Vagina (tissue), 2 donors: Measurements from ENCODE around the gene XPNPEP1. TPM values are rescaled to one million over a fixed set of nuclear protein-coding genes. Genes with fewer than 3 reads are reported as not detected.
A peak's percentile ranks its signal among the peaks of the same experiment; 100 is the strongest.

Experiments used
- DNase-seq, 2 donors: peaks; one replicate each; pipeline ENCODE4 v3.0.0-alpha.2; 2017; ENCODE audit errors: extremely low spot score in 2 of 2
- H3K27ac ChIP-seq: fragments of 200-600 bp; sonication (generic); one replicate; pipeline ENCODE4 v1.5.1; 2019
- H3K27me3 ChIP-seq: fragments of 200-600 bp; sonication (generic); one replicate; pipeline ENCODE4 v1.5.1; 2019
- H3K36me3 ChIP-seq, 2 donors: fragments of 200-600 bp; sonication (generic); one replicate each; pipeline ENCODE4 v1.5.1; 2017 to 2019
- H3K4me1 ChIP-seq: fragments of 200-600 bp; sonication (generic); one replicate; pipeline ENCODE4 v1.5.1; 2019
- H3K4me3 ChIP-seq, 2 donors: fragments of 200-600 bp; sonication (generic); 1 replicate in 1 of 2; 2 replicates in 1 of 2; pipeline ENCODE4 v1.5.1; 2016 to 2019
- H3K9me3 ChIP-seq: fragments of 200-600 bp; sonication (generic); one replicate; pipeline ENCODE4 v1.5.1; 2019
- POLR2A ChIP-seq, 2 donors: fragments of 450-650 bp; IDR thresholded peaks; one replicate each; pipeline ENCODE4 v1.6.1; 2017; ENCODE audit warnings: antibody characterized with exemption in 2 of 2, mild to moderate bottlenecking in 2 of 2, moderate library complexity in 2 of 2
- POLR2AphosphoS5 ChIP-seq, 2 donors: sonication (generic); formaldehyde crosslinking; IDR thresholded peaks; one replicate each; pipeline ENCODE4 v1.9.0; 2017; ENCODE audit warnings: antibody characterized with exemption in 2 of 2, mild to moderate bottlenecking in 2 of 2, low read depth in 1 of 2; ENCODE audit not compliant: insufficient read depth in 1 of 2
- intact Hi-C: fragments of 100-400 bp; cut with DNase I; formaldehyde crosslinking; loops from one replicate; pipeline ENCODE4 v1.15.1; 2023
- total RNA-seq: library from RNA; depleted of rRNA; stranded (reverse); fragments of >200 nt; gene quantifications from one replicate; pipeline ENCODE4 v1.2.3, GENCODE V29; 2016
- TF ChIP-seq, protein P1 (sequence below), 3 experiments: fragments of 450-650 bp in 2 of 3; fragments of 200-600 bp in 1 of 3; sonication (generic) in 1 of 3; IDR thresholded peaks; one replicate each; pipeline ENCODE4 v1.5.1; 2017 to 2019; ENCODE audit warnings: antibody characterized with exemption in 3 of 3, mild to moderate bottlenecking in 2 of 3, moderate library complexity in 2 of 3

The XPNPEP1 gene
- total RNA-seq, 1 donor from 2014 or later, result 90.4 TPM

DNA sequence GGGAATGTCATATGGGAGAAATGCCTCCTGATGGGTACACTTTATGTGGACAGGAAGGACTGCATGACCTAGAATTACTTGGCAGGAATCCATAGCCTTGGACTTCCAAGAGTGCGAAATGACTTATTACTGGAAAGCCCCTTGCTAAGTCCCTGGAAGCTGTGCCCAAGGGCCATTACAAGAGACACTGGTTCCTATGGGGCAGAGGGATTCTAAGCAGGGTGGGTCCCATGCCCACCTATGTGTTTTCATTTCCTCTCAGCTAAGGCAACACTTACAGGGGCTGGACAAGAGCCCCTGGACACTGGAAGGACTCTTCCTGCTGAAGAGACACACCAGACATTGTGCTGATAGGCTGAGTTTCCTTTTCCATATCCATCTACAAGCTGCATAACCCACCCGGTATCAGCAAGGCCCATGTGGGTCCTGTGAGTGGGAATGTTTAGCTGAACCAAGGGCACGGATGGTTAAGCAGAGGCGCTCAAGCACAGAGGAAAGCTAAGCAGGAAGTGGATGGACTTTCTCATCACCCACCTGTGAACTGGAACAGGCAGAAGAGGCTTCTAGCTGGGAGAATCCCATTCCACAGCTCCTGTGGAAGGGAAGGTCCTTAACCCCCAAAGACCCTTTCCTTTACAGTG is 56.2 kb downstream of the XPNPEP1 start:
- Histone ChIP-seq H3K27ac (no peak overlapping the region), H3K27me3 (no peaks in the 10 kb centered on the region), H3K36me3 (peaks cover 0 to 93% of the 10 kb centered on the region in 2 donors), H3K4me3 (no peak overlapping the region), H3K4me1 (no peaks in the 10 kb centered on the region), H3K9me3 (no peaks in the 10 kb centered on the region)
- TF ChIP-seq POLR2A (IDR thresholded peaks at IDR 0.05) (no peak), POLR2AphosphoS5 (IDR thresholded peaks at IDR 0.05; ENCODE audit: insufficient read depth in 1 of 2, low read depth in 1 of 2) (no peak)
- TF ChIP-seq, protein P1, sequence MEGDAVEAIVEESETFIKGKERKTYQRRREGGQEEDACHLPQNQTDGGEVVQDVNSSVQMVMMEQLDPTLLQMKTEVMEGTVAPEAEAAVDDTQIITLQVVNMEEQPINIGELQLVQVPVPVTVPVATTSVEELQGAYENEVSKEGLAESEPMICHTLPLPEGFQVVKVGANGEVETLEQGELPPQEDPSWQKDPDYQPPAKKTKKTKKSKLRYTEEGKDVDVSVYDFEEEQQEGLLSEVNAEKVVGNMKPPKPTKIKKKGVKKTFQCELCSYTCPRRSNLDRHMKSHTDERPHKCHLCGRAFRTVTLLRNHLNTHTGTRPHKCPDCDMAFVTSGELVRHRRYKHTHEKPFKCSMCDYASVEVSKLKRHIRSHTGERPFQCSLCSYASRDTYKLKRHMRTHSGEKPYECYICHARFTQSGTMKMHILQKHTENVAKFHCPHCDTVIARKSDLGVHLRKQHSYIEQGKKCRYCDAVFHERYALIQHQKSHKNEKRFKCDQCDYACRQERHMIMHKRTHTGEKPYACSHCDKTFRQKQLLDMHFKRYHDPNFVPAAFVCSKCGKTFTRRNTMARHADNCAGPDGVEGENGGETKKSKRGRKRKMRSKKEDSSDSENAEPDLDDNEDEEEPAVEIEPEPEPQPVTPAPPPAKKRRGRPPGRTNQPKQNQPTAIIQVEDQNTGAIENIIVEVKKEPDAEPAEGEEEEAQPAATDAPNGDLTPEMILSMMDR (IDR thresholded peaks at IDR 0.05), result no peak
- peak; percentile 49 to 81 for DNase-seq
- intact Hi-C loops, result no loop called here

DNA sequence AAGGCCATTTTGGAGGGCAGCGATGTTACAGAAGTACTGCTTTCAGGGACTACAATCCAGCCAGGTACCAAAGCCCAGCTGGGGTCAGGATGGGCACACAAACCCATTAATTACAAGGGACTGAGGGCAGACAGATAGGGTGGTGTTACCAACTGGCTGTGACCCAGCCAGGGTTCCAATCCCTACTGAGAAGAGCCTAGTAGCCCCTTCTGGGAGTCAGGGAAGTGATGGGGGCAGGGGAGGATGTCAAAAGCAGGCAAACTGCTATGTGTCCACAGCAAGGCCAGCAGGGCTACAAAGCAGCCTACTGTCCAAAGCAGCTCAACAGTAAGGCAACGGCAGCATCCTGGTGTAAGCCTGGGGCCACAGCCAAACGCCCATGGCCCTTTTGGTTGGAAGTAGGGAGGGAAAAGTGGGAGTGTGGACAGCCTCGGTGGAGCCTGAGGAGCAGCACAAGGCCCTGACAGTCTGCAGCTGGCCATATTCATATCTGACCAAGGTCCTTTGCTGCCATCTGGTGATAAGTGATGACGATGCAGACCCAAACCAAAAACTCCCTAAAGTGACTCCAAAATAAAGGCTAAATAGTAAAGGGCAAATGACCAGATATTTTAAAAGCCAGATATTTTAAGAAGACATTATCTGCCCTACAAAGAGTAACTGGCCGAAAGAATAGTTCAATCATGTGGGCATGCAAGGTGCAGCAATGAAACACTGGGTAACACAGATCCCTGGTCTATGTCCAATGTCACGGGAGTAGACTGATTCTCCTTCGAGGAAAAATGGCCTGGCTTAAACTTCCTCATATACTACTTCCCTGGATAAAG is 56.9 kb downstream of the XPNPEP1 start:
- Histone ChIP-seq H3K4me1 (no peaks in the 10 kb centered on the region), H3K27me3 (no peaks in the 10 kb centered on the region), H3K36me3 (peaks cover 0 to 88% of the 10 kb centered on the region in 2 donors), H3K9me3 (no peaks in the 10 kb centered on the region), H3K4me3 (no peak overlapping the region), H3K27ac (no peak overlapping the region)
- TF ChIP-seq, protein P1 (IDR thresholded peaks at IDR 0.05), result no peak
- TF ChIP-seq POLR2AphosphoS5 (IDR thresholded peaks at IDR 0.05; ENCODE audit: insufficient read depth in 1 of 2, low read depth in 1 of 2) (no peak), POLR2A (IDR thresholded peaks at IDR 0.05) (no peak)
- intact Hi-C loops, result no loop called here
- peak; percentile 49 to 82 for DNase-seq

DNA sequence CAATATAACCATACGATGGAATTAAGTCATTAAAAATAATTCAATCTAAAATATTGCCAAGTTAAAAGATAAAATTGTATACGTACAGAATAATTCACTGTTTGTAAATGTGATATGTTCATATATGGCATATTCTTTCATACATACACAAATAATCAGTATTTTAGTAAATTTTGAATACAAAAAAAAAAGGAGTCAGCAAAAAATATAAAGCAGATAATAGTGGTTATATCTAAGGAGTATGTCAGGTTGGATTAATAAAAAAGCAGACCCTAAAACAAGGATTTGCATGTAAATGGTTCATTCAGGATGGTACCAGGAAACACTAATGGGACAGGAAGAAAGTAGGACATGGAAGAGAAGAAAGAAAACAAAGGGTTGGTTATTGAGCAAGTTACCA is 59.5 kb downstream of the XPNPEP1 start:
- H3K27me3 ChIP-seq, result no peaks in the 10 kb centered on the region
- no peak for TF ChIP-seq POLR2A (IDR thresholded peaks at IDR 0.05)
- no peak for TF ChIP-seq POLR2AphosphoS5 (IDR thresholded peaks at IDR 0.05; ENCODE audit: insufficient read depth in 1 of 2, low read depth in 1 of 2)
- TF ChIP-seq, protein P1 (IDR thresholded peaks at IDR 0.05), result no peak
- H3K9me3 ChIP-seq, result no peaks in the 10 kb centered on the region
- no peak for DNase-seq
- no peak overlapping the region for H3K4me3 ChIP-seq
- intact Hi-C loops, result no loop called here
- no peak overlapping the region for H3K27ac ChIP-seq
- H3K4me1 ChIP-seq, result no peaks in the 10 kb centered on the region
- peaks cover 0 to 62% of the 10 kb centered on the region in 2 donors for H3K36me3 ChIP-seq

DNA sequence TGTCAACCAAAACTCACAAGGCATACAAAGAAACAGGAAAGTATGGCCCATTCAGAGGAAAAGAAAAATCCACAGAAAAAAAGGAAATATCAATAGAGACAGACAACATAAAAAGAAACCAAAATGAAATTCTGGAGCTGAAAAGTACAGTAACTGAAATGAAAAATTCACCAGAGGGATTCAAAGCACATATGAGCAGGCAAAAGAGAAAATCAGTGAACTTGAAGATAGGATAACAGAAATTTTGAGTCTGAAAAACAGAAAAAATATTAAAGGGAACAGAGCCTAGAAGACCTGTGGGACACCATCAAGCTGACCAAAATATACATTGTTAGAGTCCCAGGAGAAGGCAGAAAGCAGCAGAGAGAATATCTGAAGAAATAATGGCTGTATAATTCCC is 60.6 kb downstream of the XPNPEP1 start:
- no peaks in the 10 kb centered on the region for H3K9me3 ChIP-seq
- no peak overlapping the region for H3K27ac ChIP-seq
- TF ChIP-seq, protein P1 (IDR thresholded peaks at IDR 0.05), result no peak
- TF ChIP-seq POLR2AphosphoS5 (IDR thresholded peaks at IDR 0.05; ENCODE audit: insufficient read depth in 1 of 2, low read depth in 1 of 2) (no peak), POLR2A (IDR thresholded peaks at IDR 0.05) (no peak)
- no peaks in the 10 kb centered on the region for H3K27me3 ChIP-seq
- no peak overlapping the region for H3K4me3 ChIP-seq
- no peak for DNase-seq
- intact Hi-C loops, result no loop called here
- no peaks in the 10 kb centered on the region for H3K4me1 ChIP-seq
- H3K36me3 ChIP-seq, result peaks cover 0 to 54% of the 10 kb centered on the region in 2 donors

DNA sequence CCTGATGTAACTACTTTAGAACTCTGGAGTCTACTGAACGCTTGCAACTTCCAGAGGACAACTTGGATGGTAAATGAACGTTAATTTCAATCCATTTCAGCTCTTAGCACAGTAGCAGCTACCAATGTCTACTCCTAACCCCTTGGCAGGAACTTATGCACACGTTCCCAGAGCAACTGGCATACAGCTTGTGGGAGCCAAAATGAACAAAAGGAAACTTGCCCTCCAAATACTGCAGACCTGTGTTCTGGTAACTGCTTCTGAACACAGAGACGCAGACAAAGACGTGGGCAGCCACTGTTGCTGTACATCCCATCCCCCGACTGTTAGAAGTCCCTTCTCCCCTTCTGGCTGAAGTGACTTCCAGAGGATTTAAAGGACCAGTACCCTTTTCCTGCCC is 61.3 kb downstream of the XPNPEP1 start:
- intact Hi-C loops, result no loop called here
- Histone ChIP-seq H3K4me1 (no peaks in the 10 kb centered on the region), H3K4me3 (no peak overlapping the region), H3K9me3 (no peaks in the 10 kb centered on the region), H3K27me3 (no peaks in the 10 kb centered on the region), H3K27ac (no peak overlapping the region), H3K36me3 (peaks cover 0 to 47% of the 10 kb centered on the region in 2 donors)
- TF ChIP-seq POLR2AphosphoS5 (IDR thresholded peaks at IDR 0.05; ENCODE audit: insufficient read depth in 1 of 2, low read depth in 1 of 2) (no peak), POLR2A (IDR thresholded peaks at IDR 0.05) (no peak)
- TF ChIP-seq, protein P1 (IDR thresholded peaks at IDR 0.05), result no peak
- DNase-seq, result peak; percentile 49 to 52
